ENCODE data around the gene HOXD13. TPM values are rescaled to one million over a fixed set of nuclear protein-coding genes. Genes with fewer than 3 reads are reported as not detected.

The HOXD13 gene
- total RNA-seq, 1 donor from 2014 or later = not detected

GRCh38 chr2:176122683-176123410 is 30.3 kb downstream of the HOXD13 start, which contains the start of gene HOXD9:
Gene HOXD9, plus strand, starts transcription at chr2:176122719. Its CDS starts 50 bp downstream, at chr2:176122769.
- DNase-seq = no peak
- Histone ChIP-seq H3K36me3 (no peaks in the 10 kb centered on the region), H3K4me1 (peaks cover 24% of the 10 kb centered on the region), H3K27ac (replicated peaks) (no peak within 1 kb of the TSS), H3K4me3 (peak within 1 kb of the TSS; percentile 61), H3K27me3 (ENCODE audit: low read depth) (peaks cover 99% of the 10 kb centered on the region), H3K9me3 (replicated peaks) (no peaks in the 10 kb centered on the region)
- no peak for TF ChIP-seq CTCF (IDR thresholded peaks at IDR 0.05; ENCODE audit: borderline replicate concordance)
- intact Hi-C loops (cut with micrococcal nuclease) = no loop called here

- intact Hi-C loops (cut with micrococcal nuclease) = no loop called here
- TF ChIP-seq CTCF (IDR thresholded peaks at IDR 0.05; ENCODE audit: borderline replicate concordance) = no peak
- peaks cover 99% of the 10 kb centered on the region for H3K27me3 ChIP-seq (ENCODE audit: low read depth)
Measured at GRCh38 chr2:176123411-176124109, 31.0 kb downstream of the HOXD13 start.

GRCh38 chr2:176124110-176124946 is 31.8 kb downstream of the HOXD13 start:
- Histone ChIP-seq H3K27ac (replicated peaks) (no peak overlapping the region), H3K36me3 (no peaks in the 10 kb centered on the region), H3K4me1 (peaks cover 34% of the 10 kb centered on the region), H3K4me3 (peak overlapping the region; percentile 61), H3K27me3 (ENCODE audit: low read depth) (peaks cover 99% of the 10 kb centered on the region), H3K9me3 (replicated peaks) (no peaks in the 10 kb centered on the region)
- TF ChIP-seq CTCF (IDR thresholded peaks at IDR 0.05; ENCODE audit: borderline replicate concordance) = no peak
- intact Hi-C loops (cut with micrococcal nuclease) = no loop called here
- DNase-seq = no peak

More at GRCh38 chr2:176123411-176124109, 31.0 kb downstream of the HOXD13 start:
- Histone ChIP-seq H3K27ac (replicated peaks) (no peak overlapping the region), H3K4me1 (peaks cover 26% of the 10 kb centered on the region), H3K36me3 (no peaks in the 10 kb centered on the region), H3K9me3 (replicated peaks) (no peaks in the 10 kb centered on the region), H3K4me3 (peak overlapping the region; percentile 61)
- DNase-seq = no peak

- no peak for TF ChIP-seq CTCF (IDR thresholded peaks at IDR 0.05; ENCODE audit: borderline replicate concordance)
- intact Hi-C loops (cut with micrococcal nuclease) = no loop called here
- no peaks in the 10 kb centered on the region for H3K36me3 ChIP-seq
- H3K9me3 ChIP-seq (replicated peaks) = no peaks in the 10 kb centered on the region
- no peak overlapping the region for H3K27ac ChIP-seq (replicated peaks)
- peaks cover 99% of the 10 kb centered on the region for H3K27me3 ChIP-seq (ENCODE audit: low read depth)
- no peak for DNase-seq
- no peak overlapping the region for H3K4me3 ChIP-seq
- peaks cover 39% of the 10 kb centered on the region for H3K4me1 ChIP-seq
Measured at GRCh38 chr2:176124947-176125771, 32.6 kb downstream of the HOXD13 start.

GRCh38 chr2:176125772-176126054 is 33.2 kb downstream of the HOXD13 start:
- Histone ChIP-seq H3K4me3 (no peak overlapping the region), H3K9me3 (replicated peaks) (no peaks in the 10 kb centered on the region), H3K27me3 (ENCODE audit: low read depth) (peaks cover 99% of the 10 kb centered on the region), H3K4me1 (peaks cover 45% of the 10 kb centered on the region), H3K36me3 (no peaks in the 10 kb centered on the region), H3K27ac (replicated peaks) (no peak overlapping the region)
- intact Hi-C loops (cut with micrococcal nuclease) = no loop called here
- DNase-seq = no peak
- TF ChIP-seq CTCF (IDR thresholded peaks at IDR 0.05; ENCODE audit: borderline replicate concordance) = no peak

Measured in left ventricle myocardium inferior (tissue), 1 donor.